Stimulated activated CD4-positive, alpha-beta T cell treated with anti-CD3 and anti-CD28 coated beads, Interleukin-2, amount 100 ng/mL, for 24 hours (primary cell): Measurements from ENCODE around the gene RNF2.

Experiments
- DNase-seq, 2 donors: peaks; one replicate each; pipeline ENCODE4 v3.0.0-alpha.2; 2020

RNF2 gene

GRCh38 chr1:185104083-185104482 lies 58.7 kb downstream of the RNF2 start:
- DNase-seq = no peak

- no peak for DNase-seq
Measured at GRCh38 chr1:185105121-185105520, 59.8 kb downstream of the RNF2 start.

GRCh38 chr1:185108321-185108720 lies 63.0 kb downstream of the RNF2 start:
- DNase-seq = no peak

GRCh38 chr1:185110145-185110544 lies 64.8 kb downstream of the RNF2 start:
- no peak for DNase-seq

- DNase-seq = no peak
Measured at GRCh38 chr1:185111873-185112272, 66.5 kb downstream of the RNF2 start.

GRCh38 chr1:185112356-185112755 lies 67.0 kb downstream of the RNF2 start:
- no peak for DNase-seq

GRCh38 chr1:185129708-185130107 lies 84.3 kb downstream of the RNF2 start:
- no peak for DNase-seq

GRCh38 chr1:185132534-185132933 lies 87.2 kb downstream of the RNF2 start:
- no peak for DNase-seq

GRCh38 chr1:185137896-185138545 lies 92.7 kb downstream of the RNF2 start:
- DNase-seq = no peak

GRCh38 chr1:185139246-185139645 lies 93.9 kb downstream of the RNF2 start:
- no peak for DNase-seq

GRCh38 chr1:185144233-185144632 lies 98.9 kb downstream of the RNF2 start:
- DNase-seq = no peak

- no peak for DNase-seq
Measured at GRCh38 chr1:185151215-185151614, 105.9 kb downstream of the RNF2 start.
